Measurements from ENCODE around the gene TCEA2. TPM values are rescaled to one million over a fixed set of nuclear protein-coding genes. Genes with fewer than 3 reads are reported as not detected.

The TCEA2 gene
- total and polyA plus RNA-seq, 2 of the 13 experiments (the other 11 are each of a cell fraction or from before 2014, with no cell fraction given): 28.1 to 33.7 TPM

GRCh38 chr20:64041040-64041780 lies 21.8 kb upstream of the TCEA2 start:
- H3K4me1 ChIP-seq (ENCODE audit: insufficient read depth, low read length): peaks cover 77% of the 10 kb centered on the region
- no peaks in the 10 kb centered on the region for H3K36me3 ChIP-seq (replicated peaks in 1 of 2; ENCODE audit: control insufficient read depth in 1 of 2, insufficient read depth in 2 of 2, low read length in 2 of 2)
- H2AFZ ChIP-seq (ENCODE audit: low read length): no peak overlapping the region
- BruUV-seq (replicated peaks): no TSS peak
- DNase-seq (ENCODE audit: low spot score) (peak; percentile 67), ATAC-seq (peak; percentile 35), FAIRE-seq (peak; percentile 79)
- H3K27me3 ChIP-seq (ENCODE audit: control insufficient read depth in 1 of 2, insufficient read depth in 2 of 2, low read length in 2 of 2): no peaks in the 10 kb centered on the region
- peak overlapping the region; percentile 70 to 89 (median 89) for H3K4me3 ChIP-seq (replicated peaks in 1 of 3; ENCODE audit: insufficient read depth in 1 of 3, low read depth in 2 of 3, low read length in 3 of 3)
- ChIA-PET POLR2A (interaction anchor here (3.6 to 10.1 kb wide), 4 partner anchors 12 to 61 kb away, joined by 32 to 252 read pairs (median 40); partner anchors contain the start of genes PRPF6, SAMD10, SOX18 and TCEA2), CTCF (ENCODE audit: low intra/inter-chr PET ratio, low total read pairs) (no interaction called here)
- WGBS (ENCODE audit: low lambda C conversion rate): 8% methylated on average over 12 of the region's 15 CpGs
- peak overlapping the region; percentile 94 for H3K4me2 ChIP-seq (ENCODE audit: low read depth, low read length)
- H3K27ac ChIP-seq (ENCODE audit: extremely low read length, insufficient read depth, low read length): peak overlapping the region; percentile 45
- H3K9me3 ChIP-seq (ENCODE audit: low read length): no peaks in the 10 kb centered on the region
- peak overlapping the region; percentile 86 for H3K9ac ChIP-seq (ENCODE audit: insufficient read depth, low read depth, low read length)
- intact Hi-C loops (cut with micrococcal nuclease; ENCODE audit: unreplicated experiment) (no loop called here), in situ Hi-C loops (cut with HindIII; ENCODE audit: extremely low pct_ligation_motif_present, low pct_unique_long_range_greater_than_20kb) (no loop called here)
- H4K20me1 ChIP-seq (ENCODE audit: insufficient read depth, low read length): no peaks in the 10 kb centered on the region
- H3K79me2 ChIP-seq (ENCODE audit: insufficient read depth, low read length): peaks cover 16% of the 10 kb centered on the region
- TF ChIP-seq ZNF280D (CRISPR knock-in tag; IDR thresholded peaks at IDR 0.05) (0 out of 2 replicates have a peak, but pooled peaks have one; percentile 11), ZFP62 (CRISPR knock-in tag; IDR thresholded peaks at IDR 0.05) (no peak), RNF2 (conservative IDR thresholded peaks at IDR 0.05; ENCODE audit: low read depth) (no peak), HDAC2 (CRISPR knock-in tag; IDR thresholded peaks at IDR 0.05) (no peak; the same call in 1 of the 2 replicates), ZNF850 (CRISPR knock-in tag; conservative IDR thresholded peaks at IDR 0.05) (no peak), ZNF333 (CRISPR knock-in tag; IDR thresholded peaks at IDR 0.05; ENCODE audit: borderline replicate concordance) (no peak), KAT8 (CRISPR knock-in tag; IDR thresholded peaks at IDR 0.05) (0 out of 2 replicates have a peak, but pooled peaks have one; percentile 58), ZNF382 (CRISPR knock-in tag; IDR thresholded peaks at IDR 0.05; ENCODE audit: borderline replicate concordance) (no peak), ZNF281 (CRISPR knock-in tag; IDR thresholded peaks at IDR 0.05; ENCODE audit: borderline replicate concordance) (peak; percentile 81; the same call in 1 of the 2 replicates), KAT7 (CRISPR knock-in tag; IDR thresholded peaks at IDR 0.05; ENCODE audit: borderline replicate concordance) (no peak; the same call in none of the 2 replicates)
- TF ChIP-seq, protein P1, sequence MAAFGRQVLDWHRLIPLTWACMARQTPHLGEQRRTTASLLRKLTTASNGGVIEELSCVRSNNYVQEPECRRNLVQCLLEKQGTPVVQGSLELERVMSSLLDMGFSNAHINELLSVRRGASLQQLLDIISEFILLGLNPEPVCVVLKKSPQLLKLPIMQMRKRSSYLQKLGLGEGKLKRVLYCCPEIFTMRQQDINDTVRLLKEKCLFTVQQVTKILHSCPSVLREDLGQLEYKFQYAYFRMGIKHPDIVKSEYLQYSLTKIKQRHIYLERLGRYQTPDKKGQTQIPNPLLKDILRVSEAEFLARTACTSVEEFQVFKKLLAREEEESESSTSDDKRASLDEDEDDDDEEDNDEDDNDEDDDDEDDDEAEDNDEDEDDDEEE (CRISPR knock-in tag; IDR thresholded peaks at IDR 0.05): peak; percentile 73
- TF ChIP-seq, protein P2, sequence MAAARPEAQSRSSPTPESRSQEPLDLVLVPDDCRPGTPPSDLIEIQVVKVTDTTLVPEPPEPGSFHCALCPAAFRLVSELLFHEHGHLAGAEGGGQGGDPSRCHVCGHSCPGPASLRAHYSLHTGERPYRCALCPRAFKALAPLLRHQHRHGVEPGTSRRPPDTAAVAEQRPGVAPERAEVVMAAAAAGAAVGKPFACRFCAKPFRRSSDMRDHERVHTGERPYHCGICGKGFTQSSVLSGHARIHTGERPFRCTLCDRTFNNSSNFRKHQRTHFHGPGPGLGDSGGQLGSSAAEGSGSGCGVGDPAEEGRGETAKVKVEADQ (CRISPR knock-in tag; IDR thresholded peaks at IDR 0.05; ENCODE audit: borderline replicate concordance): no peak
